ENCODE measurements around the gene RTTN.
"Not testable (repeated sequence)": the region's sequence is repeated elsewhere in the genome, so short reads cannot be mapped to it uniquely, and the experiment has no call there.

The RTTN gene

DNA sequence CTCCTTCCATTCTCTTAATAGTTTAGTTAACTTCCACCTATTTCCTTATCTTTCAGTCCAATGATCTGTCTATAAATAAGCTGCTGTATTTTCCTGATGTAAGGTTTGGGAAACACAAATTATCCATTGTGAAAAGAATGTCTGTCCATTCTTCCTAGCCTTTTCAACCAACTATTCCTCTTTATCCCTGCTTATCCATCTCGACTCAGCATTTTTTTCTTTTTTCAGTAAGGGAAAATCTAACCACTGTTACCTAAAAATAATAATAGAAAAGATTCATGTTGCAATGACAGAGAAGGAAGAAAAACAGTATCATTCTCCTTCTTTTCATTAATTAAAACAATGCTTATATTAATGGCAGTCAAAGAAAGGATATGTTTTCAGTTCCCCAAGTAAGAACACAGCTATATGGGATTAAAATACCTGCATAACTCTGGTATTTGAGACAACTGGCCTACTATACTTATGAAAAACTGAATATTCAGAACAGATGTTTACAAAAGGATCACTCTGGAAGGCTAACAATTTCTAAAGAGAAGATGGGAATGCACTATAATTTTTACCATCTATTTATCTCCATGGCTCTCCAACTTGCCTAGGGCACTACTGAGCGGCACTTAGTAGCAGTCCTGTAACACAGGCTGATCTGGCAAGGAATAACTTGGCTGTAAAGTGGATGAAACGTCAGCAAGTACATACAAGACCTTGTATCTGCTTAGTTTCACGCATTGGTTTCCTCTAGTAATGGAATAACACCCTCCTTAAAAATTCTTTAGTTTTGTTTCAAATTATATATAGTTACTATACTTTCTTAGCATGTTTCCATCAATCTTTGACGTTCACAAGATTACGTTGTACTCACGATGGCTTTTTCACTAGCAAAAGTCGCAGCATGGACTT lies 57.2 kb downstream of the RTTN start:
- DNase-seq = no peak

DNA sequence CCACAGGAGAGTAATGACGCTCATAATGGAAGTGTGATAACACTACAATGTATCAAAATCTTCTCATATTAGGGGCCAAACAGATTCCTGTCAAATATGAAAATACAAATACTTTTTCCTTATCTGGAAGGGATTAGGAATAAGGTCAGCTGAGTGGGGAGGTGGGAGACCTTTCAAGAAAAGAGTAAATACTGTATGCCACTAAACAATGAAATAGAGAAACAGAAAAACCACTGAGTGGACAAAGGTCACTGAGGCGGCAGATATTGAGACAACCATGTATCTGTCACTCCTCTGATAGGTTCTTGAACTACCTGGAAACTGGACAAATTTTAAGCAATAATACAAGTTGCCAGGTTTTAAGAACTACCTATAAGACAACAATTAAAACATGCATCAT lies 59.3 kb downstream of the RTTN start:
- no peak for DNase-seq

DNA sequence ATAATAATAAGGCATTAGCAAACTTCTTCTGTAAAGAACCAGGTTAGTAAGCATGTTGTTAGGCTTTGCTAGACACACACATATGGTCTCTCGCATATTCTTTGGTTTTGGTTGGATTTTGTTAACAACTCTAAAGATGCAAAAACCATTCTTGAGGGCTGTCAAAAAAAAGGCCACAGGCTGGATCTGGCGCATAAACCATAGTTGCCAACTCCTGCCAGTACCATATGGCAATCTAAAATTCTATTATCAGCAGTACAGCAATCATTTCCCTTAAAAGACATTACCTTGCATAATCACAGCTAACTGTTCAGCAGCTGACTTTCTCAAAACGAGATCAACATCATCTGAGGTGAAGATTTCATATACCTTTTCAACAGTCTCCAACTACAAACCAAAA lies 63.5 kb downstream of the RTTN start:
- no peak for DNase-seq

DNA sequence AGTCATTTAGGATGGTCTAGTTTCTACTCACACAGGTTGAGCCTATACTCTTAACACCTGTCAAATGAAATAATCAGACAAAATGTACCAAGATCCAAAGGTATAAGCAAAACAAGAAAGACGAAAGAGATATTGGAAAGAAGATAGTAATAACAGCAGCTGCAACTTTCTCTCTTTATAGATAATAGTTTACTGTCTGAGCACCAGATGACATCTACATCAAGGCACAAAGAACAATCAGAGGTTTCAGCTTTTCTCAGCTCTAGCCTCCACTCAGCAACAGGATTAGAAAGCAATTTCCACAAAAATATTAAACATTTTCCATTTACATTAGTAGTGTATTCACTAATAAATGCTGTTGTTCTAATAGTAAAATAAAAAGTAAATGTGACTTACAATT lies 66.3 kb downstream of the RTTN start:
- no peak for DNase-seq

DNA sequence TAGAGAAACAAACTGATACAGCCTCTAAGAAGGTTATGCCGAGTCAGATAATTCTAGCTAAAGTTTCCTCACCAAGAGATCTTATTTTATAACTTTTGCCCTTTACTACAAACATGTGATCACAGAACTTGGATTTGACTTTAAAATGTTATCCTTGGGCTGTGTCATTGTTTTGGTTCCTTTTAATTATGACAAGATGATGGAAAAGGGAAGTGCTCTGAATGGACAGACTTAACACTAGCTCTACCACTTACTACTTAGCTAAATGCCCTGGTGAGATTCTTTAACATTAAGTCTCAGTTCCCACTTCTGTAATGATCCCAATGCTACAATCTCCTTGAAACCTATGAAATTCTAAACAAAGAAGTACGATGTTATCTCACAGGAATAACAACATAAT lies 69.9 kb downstream of the RTTN start:
- DNase-seq = no peak

DNA sequence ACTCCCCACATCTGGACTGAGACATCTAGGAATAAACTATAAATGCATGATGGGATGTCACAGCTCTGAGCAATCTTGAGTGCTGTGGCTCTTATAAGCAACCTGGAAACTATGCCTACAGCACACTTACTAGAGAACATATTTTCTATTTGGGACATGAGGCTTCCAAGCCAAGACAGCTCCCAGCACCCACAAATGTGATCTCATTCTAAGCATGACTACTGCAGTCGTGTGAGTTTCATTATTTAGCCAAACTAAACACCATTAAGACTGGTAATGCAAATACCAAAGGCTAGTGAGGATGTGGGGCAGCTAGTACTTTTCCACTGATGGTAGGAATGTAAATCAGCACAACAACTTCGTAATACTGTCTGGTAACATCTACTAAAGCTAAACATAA lies 72.5 kb downstream of the RTTN start:
- no peak for DNase-seq

DNA sequence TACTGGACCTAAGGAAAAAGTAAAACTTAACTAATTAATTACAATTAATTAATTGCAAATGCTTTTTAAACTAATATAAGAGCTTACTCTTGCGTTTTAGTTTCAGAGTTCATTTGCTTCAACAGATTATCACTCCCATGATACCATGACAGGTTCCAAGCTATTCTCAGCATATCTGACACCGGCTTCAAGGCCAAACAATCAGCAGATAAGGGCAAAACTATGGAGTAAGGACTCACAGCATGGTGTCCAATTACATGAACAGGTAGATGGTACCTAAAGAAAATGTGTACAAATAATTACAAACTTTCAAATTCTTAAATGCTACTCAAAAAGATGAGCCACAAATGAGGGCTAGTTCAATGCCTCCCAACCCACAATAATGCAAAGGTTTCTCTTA lies 77.2 kb downstream of the RTTN start:
- DNase-seq = no peak

DNA sequence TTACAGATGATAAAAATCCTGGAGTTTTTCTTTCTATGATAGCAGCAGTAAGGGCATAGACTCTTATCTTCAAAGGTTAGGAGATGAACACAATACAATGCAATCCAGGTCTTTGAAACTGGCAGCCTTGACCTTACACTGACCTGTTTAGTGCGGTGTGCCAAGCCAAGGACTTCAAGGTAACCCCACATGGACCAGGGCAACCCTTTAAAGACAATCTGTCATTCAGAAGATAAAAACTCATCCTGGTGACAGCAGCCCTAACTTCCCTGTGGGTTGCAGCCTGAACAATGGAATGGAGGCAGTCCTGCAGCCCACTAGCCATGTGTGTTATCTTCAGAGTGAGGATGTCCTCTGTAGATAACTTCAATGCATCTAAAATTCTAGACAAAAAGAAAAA lies 78.1 kb downstream of the RTTN start:
- DNase-seq = no peak

DNA sequence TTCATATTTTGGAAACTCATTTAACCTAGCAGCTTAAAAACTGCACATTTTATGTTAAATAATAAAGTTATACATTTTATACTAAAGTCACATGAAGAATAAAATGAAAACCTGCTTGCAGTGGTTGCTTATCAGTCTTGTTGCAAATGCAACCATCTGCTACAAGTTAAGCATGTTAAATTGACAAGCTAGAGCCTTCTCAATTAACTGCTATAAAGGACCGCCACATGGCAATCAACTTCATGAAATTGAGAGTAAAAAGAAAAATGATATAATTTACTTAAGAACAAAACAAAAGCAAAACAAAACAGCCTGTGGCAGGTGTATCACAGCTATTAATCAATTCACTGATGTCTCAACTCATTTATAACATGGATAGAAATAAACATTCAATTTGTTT lies 78.7 kb downstream of the RTTN start:
- DNase-seq = no peak

DNA sequence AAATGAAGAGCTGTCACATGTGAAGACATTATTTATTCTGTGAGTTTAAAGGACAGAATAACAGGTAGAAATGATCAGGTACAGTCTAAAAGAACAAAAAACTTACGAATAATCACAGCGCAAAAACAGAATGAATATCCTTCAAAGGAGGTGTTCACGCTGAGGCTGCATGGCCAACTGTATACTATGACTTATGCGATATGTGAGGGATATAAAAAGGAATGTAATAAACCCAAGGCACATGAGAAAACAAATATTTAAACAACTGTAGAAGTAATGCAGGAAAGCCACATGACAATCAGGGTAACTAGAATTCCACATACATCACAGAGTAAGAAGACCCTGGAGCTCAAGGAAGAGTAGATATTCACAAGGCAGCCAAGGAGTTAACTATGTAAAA lies 81.3 kb downstream of the RTTN start:
- no peak for DNase-seq

DNA sequence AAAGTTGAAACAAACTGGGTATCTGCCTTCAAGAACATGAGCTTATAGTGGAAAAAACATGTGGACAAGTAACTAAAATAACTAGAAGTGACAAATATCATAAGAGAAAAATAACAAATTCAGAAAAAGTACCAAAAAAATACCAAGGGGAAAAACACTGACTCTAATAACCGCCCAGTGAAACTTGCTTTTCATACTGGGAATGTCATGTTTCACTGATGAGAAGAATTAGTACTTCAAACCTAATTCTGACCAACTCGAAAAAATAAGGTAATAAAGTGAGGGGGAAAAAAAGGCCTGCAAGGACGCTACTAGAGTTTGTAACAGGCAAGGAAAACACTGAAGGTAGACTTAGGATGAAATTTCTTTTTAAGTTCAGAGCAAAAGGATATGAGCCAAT lies 83.6 kb downstream of the RTTN start:
- DNase-seq = no peak

DNA sequence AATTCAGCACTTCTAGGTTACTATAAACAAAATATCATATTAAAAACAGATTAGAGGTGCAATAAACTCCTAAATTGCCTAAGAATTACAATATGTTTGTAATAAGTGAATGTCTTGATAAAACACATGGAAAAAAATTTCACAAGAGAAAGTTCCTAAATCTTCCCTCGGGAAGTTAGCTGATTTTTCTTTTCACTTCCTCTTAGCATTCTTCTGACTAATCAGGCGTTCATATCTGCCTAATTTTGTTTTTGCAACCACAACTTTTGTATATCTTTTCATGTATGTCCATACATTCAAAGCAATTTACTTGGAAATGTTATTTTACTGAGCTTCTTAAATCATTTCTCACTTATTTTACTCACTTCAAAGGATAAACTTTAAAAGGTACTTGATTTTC lies 88.5 kb downstream of the RTTN start:
- no peak for DNase-seq

DNA sequence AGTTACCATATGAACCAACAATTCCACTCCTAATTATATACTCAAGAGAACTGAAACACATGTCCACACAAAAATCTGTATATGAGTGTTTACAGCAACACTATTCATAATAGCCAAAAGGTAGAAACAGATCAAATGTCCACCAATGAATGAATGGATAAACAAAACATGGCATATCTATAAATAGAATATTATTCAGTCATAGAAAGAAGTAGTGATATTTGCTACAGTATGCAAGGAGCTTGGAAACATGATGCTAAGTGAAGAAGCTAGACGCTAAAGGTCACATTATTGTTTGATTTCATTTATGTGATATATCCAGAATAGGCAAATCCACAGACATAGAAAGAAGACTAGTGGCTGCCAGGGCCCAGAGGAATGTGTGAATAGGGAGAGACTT lies 92.0 kb downstream of the RTTN start:
- no peak for DNase-seq

DNA sequence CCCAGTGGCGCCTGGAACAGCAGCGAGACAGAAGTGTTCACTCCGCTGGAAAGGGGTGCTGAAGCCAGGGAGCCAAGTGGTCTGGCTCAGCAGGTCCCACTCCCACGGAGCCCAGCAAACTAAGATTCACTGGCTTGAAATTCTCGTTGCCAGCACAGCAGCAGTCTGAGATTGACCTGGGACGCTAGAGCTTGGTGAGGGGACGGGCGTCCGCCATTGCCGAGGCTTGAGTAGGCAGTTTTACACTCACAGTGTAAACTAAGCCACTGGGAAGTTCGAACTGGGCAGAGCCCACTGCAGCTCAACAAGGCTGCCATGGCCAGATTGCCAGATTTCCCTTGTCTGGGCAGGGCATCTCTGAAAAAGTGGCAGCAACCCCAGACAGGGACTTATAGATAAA lies 94.8 kb downstream of the RTTN start:
- DNase-seq = no peak

DNA sequence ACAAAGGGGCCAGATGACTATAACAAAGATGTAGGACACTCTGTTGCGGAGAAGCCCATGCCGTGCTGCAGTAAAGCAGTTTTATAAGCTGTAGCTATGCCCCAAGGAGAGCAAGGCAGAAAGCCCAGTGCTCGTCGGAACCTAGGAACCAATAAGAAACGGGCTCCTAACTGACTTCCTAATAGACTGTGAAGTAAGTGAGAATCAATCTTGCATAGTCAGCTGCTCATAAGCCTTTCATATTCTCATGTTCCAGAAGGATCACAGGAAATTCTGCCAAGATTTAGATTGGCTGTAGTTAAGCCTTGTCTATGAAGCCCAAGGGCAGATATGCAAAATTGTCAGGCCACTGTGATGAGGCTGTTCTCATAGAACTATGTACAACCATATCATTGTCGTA lies 98.4 kb downstream of the RTTN start:
- no peak for DNase-seq

DNA sequence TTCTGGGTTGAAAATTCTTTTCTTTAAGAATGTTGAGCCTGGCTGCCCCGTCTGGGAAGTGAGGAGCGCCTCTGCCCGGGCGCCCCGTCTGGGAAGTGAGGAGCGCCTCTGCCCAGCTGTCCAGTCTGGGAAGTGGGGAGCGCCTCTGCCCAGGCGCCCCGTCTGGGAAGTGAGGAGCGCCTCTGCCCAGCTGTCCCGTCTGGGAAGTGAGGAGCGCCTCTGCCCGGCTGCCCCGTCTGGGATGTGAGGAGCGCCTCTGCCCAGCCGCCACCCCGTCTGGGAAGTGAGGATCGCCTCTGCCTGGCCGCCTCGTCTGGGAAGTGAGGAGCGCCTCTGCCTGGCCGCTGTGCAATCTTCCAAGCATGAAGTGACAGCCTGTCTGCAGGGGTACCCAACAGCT lies 102.6 kb downstream of the RTTN start:
- DNase-seq = not testable (repeated sequence)

DNA sequence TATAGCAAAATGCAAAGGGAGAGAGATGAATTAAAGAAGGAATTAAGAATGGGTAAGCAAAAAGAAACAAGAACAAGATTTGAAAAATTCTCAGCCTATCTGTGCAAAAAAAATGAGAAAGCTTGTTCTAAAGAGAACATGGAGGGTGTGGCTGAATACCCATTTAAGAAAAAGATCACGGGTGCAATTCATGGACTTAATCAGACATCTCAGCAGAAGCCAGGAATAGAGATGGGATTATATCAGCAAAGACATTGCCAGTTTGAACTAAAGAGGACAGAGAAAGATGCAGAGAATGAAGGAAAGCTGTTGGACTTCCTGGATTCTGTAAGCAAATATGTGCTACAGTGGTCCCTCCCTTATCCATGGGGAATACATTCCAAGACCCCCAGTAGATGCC lies 115.6 kb downstream of the RTTN start:
- DNase-seq = no peak

DNA sequence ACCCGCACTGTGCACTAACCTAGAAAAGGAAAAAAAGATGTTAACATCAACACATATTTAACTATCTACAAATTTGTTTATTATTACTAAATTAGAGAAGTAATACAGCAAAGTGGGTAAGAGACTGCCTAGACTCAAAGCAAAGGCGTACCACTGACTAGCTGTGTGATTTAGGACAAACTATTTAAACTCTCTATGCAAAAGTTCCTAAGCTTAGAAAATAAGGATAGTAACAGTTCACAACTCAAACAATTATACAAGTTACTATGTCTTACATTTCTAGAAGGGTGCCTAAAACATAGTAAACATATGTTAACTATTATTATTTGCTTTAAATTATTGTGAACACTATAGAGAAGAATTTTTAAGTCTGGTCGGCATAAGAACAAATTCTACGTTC lies 119.4 kb downstream of the RTTN start:
- DNase-seq = no peak

DNA sequence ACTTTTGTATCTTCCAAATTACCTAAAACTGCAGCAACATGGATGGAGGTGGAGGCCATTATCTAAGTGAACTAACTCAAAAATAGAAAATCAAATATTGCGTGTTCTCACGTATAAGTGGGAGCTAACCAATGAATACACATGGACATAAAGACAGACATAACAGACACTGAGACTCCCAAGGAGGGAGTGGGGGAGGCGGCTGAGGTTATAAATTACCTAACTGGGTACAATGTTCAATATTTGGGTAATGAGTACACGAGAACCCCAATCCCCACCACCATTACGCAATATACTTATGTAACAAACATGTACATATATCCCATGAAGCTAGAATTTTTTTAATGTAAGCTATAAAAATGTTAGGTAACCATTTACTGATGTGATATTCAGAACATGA lies 119.8 kb downstream of the RTTN start:
- DNase-seq = no peak

DNA sequence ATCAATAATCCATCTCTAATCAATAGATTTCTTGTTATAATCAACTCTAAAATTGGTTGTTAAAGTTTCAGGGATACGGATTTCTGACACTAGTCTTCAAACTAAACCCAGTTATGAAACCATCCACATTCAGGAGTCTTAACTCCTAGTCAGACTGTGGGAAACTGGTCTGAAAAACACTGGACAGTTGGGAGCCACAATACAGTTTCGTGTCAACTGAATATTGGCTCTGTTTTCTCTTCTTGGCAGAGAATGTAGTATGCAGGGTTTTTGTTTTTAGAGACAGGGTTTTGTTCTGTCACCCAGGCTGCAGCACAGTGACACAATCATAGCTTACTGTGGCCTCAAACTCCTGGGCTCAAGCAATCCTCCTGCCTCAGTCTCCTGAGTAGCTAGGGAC lies 123.1 kb downstream of the RTTN start:
- no peak for DNase-seq

DNA sequence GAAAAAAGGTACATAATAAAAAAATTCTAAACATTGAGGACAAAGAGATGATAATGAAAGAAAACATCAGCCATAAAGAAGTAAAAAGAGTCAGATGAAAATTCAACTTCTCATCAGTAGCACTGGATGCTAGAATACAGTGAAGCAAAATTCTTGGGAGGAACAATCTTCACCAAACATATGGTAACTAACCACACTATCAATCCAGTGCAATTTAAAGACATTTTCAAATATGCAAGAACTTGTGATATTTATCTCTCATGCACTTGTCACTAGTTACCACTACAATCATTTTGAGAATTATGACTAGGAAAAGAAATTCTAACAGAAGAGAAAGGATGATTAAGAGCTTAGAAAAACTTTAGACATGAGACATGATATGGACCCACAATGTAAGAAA lies 127.4 kb downstream of the RTTN start:
- no peak for DNase-seq

DNA sequence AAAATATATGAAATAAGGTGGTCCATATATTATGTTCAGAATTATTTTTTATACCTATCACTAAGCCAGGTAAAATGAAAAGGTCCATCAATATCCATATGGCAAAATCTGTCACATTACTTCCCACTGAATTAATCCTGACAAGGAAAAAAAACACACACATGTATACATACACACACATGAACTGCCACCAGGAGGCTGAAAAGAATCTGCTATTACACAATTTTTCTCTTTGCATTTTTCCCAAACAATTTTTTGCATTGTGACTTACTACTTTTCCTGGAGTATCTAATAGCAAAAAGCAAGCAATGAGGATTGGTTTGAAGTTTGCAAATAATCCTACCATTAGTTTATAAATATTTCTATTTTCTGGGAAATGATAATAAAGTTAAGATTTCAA lies 129.6 kb downstream of the RTTN start:
- no peak for DNase-seq

DNA sequence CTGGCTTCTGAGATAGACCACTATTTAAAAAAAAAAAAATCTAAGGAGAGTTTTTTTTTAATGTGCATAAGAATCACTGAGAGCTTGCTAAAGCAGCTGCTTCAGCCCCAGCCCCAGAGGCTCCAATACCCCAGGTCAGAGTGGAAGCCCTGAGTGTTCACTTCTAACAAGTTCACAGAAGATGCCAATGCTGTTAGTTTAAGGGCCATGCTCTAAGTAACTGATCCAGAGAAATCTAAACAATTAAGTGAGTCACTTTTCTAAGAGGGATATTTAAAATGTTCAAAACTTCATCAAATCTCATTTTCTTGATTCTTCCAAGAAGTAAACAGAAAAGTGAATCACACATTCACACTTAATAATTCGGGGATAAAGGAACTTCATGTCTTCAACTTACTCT lies 131.4 kb downstream of the RTTN start:
- DNase-seq = no peak

DNA sequence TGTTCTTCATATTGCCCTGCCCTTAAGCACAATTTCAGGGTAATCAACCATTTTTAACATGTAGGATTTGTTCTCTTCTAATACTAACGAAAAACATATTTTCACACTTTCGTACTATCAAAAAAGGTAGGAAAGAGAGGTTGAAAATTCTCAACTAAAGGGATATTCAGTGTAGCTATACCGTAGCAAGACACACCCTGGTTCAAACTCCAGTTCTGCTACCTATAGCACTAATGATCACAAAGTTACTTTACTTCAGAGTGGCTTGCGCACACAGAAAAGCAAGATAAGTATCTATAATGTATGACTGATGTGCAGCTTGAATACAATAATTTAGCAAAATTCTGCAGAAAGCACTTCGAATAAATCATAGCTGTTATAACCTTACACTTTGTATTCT lies 132.1 kb downstream of the RTTN start:
- no peak for DNase-seq

DNA sequence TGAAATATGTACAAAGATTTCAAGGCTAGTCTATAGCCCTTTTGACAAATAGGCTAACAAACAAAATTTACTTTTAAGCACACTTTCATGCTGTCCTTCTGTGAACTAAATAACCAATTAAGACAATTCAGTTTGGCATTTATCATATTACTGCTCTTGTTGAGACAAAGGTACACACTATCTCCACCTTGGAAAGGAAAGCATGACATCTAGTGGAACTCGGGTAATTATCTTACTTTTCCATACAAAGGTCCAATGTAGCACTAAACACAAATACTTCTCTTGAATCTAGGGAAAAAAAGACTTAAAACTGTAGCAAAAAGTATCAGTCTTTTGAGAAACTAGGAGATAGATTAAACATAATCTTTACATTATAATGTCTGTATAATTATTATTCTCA lies 132.8 kb downstream of the RTTN start:
- DNase-seq = no peak
